ENCODE measurements around the gene NPAS3.

NPAS3 gene

DNA sequence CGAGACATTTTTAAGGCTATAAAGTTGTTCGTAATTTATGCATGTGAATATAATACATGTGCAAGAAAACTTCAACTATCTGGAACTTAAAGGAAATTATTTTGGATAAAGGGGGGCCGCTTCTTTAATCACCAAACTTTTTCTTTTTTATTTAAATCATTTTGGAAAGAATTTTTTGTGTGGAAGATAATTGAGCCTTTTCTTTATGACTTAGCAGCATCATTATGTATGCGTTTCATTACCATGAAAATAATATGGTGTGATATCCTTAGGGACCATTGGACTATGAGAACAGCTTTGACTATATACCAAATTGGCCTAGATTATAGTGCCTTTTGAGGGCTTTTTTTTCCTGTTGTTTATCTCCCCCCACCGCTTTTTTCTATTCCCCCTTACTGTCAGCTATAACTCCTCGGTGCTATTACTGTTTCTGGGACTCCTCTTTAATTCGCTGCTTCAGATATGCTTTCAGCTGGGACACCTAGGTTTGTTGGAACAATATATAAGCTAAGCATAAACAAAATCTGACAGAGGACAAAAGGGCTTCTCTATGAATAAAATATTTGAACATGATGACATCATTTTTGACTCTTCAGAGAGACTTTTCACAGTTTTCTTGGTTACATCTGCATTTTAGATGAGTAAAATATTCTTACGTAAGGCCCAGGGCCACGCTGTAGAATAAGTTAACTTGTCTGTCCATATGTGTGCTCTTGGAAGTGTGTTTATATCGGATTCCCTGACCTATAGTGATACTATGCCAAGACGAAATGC is 392.7 kb downstream of the NPAS3 start:
- H2AFZ ChIP-seq (ENCODE audit: low read depth): no peak overlapping the region
- no peak for TF ChIP-seq CTCF (conservative IDR thresholded peaks at IDR 0.05; ENCODE audit: low read depth, low read length)

GRCh38 chr14:33332497-33332896 is 393.8 kb downstream of the NPAS3 start:
- Histone ChIP-seq H3K4me1 (ENCODE audit: low read depth, poor library complexity, severe bottlenecking) (no peaks in the 10 kb centered on the region), H3K27ac (no peak overlapping the region), H3K9ac (no peak overlapping the region), H3K36me3 (ENCODE audit: insufficient read depth) (no peaks in the 10 kb centered on the region), H3K4me3 (IDR thresholded peaks at IDR 0.05; ENCODE audit: insufficient read depth, low read depth, low read length) (no peak overlapping the region), H3K27me3 (ENCODE audit: insufficient read depth, low read depth) (no peaks in the 10 kb centered on the region; the same call in 1 of the 2 replicates), H3K79me2 (ENCODE audit: insufficient read depth, low read depth) (no peaks in the 10 kb centered on the region), H4K20me1 (ENCODE audit: insufficient read depth) (no peaks in the 10 kb centered on the region), H3K4me2 (no peak overlapping the region), H2AFZ (ENCODE audit: low read depth) (no peak overlapping the region)
- TF ChIP-seq CTCF (conservative IDR thresholded peaks at IDR 0.05; ENCODE audit: low read depth, low read length): no peak

More for the DNA sequence above, 392.7 kb downstream of the NPAS3 start:
- Histone ChIP-seq H3K27me3 (ENCODE audit: insufficient read depth, low read depth) (no peaks in the 10 kb centered on the region), H4K20me1 (ENCODE audit: insufficient read depth) (no peaks in the 10 kb centered on the region), H3K36me3 (ENCODE audit: insufficient read depth) (no peaks in the 10 kb centered on the region), H3K79me2 (ENCODE audit: insufficient read depth, low read depth) (no peaks in the 10 kb centered on the region), H3K9ac (no peak overlapping the region), H3K27ac (no peak overlapping the region), H3K4me3 (IDR thresholded peaks at IDR 0.05; ENCODE audit: insufficient read depth, low read depth, low read length) (no peak overlapping the region), H3K4me2 (no peak overlapping the region), H3K4me1 (ENCODE audit: low read depth, poor library complexity, severe bottlenecking) (no peaks in the 10 kb centered on the region)

DNA sequence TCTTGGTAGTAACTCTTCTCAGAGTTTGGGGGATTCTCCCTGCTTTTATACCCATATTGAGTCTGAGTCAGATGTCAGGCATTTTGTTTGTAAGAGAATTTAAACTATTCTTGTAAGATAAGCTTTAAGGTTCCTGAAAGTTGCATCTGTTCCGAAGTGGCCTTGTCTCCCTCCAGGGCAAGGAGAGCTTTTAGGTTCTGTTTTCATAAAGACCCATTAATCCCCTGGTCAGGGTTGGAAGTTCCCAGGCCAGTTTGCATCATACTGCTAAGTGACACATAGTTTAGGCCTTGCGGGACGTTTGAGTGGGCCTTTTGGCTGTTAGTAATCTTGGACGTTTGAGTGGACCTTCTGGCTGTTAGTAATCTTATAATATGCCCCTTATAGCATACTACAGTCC is 396.7 kb downstream of the NPAS3 start:
- no peak overlapping the region for H3K27ac ChIP-seq
- no peak for TF ChIP-seq CTCF (conservative IDR thresholded peaks at IDR 0.05; ENCODE audit: low read depth, low read length)
- H3K4me1 ChIP-seq (ENCODE audit: low read depth, poor library complexity, severe bottlenecking): no peaks in the 10 kb centered on the region
- H3K4me3 ChIP-seq (IDR thresholded peaks at IDR 0.05; ENCODE audit: insufficient read depth, low read depth, low read length): no peak overlapping the region
- H3K4me2 ChIP-seq: no peak overlapping the region
- no peaks in the 10 kb centered on the region for H3K79me2 ChIP-seq (ENCODE audit: insufficient read depth, low read depth)
- no peaks in the 10 kb centered on the region; the same call in 1 of the 2 replicates for H3K27me3 ChIP-seq (ENCODE audit: insufficient read depth, low read depth)
- H3K36me3 ChIP-seq (ENCODE audit: insufficient read depth): no peaks in the 10 kb centered on the region
- no peak overlapping the region for H3K9ac ChIP-seq
- no peak overlapping the region for H2AFZ ChIP-seq (ENCODE audit: low read depth)
- H4K20me1 ChIP-seq (ENCODE audit: insufficient read depth): no peaks in the 10 kb centered on the region

DNA sequence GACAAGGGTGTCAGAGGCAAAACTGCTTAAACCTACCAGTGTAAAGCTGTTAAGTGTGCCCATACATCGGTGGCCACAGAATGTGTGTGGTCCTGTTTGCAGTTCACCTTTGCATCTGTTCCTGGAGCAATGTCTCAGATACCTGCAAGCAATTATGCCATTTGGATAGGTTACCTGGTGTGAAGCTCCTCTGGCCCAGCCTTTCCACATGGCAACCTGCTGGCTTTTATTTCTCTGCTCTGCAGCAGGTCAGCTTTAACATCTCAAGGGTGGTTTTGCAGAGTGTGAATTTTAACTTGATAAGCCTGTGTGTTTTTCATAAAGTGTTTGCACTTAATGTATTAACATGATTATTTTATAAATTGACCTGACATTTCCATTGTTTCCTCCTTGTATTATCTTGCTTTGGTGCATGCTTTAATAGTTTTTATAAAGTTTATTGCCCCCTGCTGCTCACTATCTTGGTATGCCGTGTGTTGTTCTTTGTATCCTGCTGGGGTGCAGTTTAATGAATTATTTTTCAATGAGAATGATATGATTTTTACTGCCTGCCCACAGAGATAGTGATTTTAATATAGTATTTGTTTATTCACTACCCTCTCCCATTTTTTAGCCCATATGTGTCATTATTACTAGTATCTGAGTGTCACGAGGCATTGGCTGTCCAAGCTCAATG is 403.8 kb downstream of the NPAS3 start:
- H2AFZ ChIP-seq (ENCODE audit: low read depth): no peak overlapping the region
- H3K79me2 ChIP-seq (ENCODE audit: insufficient read depth, low read depth): no peaks in the 10 kb centered on the region
- no peaks in the 10 kb centered on the region; the same call in 1 of the 2 replicates for H3K27me3 ChIP-seq (ENCODE audit: insufficient read depth, low read depth)
- no peak overlapping the region for H3K4me3 ChIP-seq (IDR thresholded peaks at IDR 0.05; ENCODE audit: insufficient read depth, low read depth, low read length)
- no peaks in the 10 kb centered on the region for H3K4me1 ChIP-seq (ENCODE audit: low read depth, poor library complexity, severe bottlenecking)
- H3K27ac ChIP-seq: no peak overlapping the region
- H3K9ac ChIP-seq: no peak overlapping the region
- no peak overlapping the region for H3K4me2 ChIP-seq
- H4K20me1 ChIP-seq (ENCODE audit: insufficient read depth): no peaks in the 10 kb centered on the region
- TF ChIP-seq CTCF (conservative IDR thresholded peaks at IDR 0.05; ENCODE audit: low read depth, low read length): no peak
- H3K36me3 ChIP-seq (ENCODE audit: insufficient read depth): no peaks in the 10 kb centered on the region
